ENCODE measurements around the gene ZBTB21.

ZBTB21 gene

GRCh38 chr21:42051788-42052187, 41.6 kb upstream of the ZBTB21 start:
- TF ChIP-seq ZNF70 (CRISPR knock-in tag; IDR thresholded peaks at IDR 0.05) (no peak), ZFP30 (CRISPR knock-in tag; IDR thresholded peaks at IDR 0.05) (no peak), PPARA (CRISPR knock-in tag; IDR thresholded peaks at IDR 0.05; ENCODE audit: borderline replicate concordance) (no peak), CSDC2 (CRISPR knock-in tag; IDR thresholded peaks at IDR 0.05) (no peak), ESRRG (CRISPR knock-in tag; IDR thresholded peaks at IDR 0.05) (no peak), PATZ1 (CRISPR knock-in tag; IDR thresholded peaks at IDR 0.05; ENCODE audit: borderline replicate concordance) (no peak), ZC3H10 (CRISPR knock-in tag; IDR thresholded peaks at IDR 0.05) (no peak), BACH2 (CRISPR knock-in tag; IDR thresholded peaks at IDR 0.05; ENCODE audit: borderline replicate concordance) (no peak), OSR1 (CRISPR knock-in tag; IDR thresholded peaks at IDR 0.05) (no peak), ZNF565 (CRISPR knock-in tag; conservative IDR thresholded peaks at IDR 0.05; ENCODE audit: low read depth) (no peak), CSRNP3 (CRISPR knock-in tag; IDR thresholded peaks at IDR 0.05) (no peak), ISL1 (CRISPR knock-in tag; IDR thresholded peaks at IDR 0.05) (no peak), ZFP3 (CRISPR knock-in tag; IDR thresholded peaks at IDR 0.05) (no peak), TOX (CRISPR knock-in tag; IDR thresholded peaks at IDR 0.05; ENCODE audit: borderline replicate concordance) (no peak), TCF4 (CRISPR knock-in tag; IDR thresholded peaks at IDR 0.05; ENCODE audit: borderline replicate concordance) (no peak)
- TF ChIP-seq, protein P1, sequence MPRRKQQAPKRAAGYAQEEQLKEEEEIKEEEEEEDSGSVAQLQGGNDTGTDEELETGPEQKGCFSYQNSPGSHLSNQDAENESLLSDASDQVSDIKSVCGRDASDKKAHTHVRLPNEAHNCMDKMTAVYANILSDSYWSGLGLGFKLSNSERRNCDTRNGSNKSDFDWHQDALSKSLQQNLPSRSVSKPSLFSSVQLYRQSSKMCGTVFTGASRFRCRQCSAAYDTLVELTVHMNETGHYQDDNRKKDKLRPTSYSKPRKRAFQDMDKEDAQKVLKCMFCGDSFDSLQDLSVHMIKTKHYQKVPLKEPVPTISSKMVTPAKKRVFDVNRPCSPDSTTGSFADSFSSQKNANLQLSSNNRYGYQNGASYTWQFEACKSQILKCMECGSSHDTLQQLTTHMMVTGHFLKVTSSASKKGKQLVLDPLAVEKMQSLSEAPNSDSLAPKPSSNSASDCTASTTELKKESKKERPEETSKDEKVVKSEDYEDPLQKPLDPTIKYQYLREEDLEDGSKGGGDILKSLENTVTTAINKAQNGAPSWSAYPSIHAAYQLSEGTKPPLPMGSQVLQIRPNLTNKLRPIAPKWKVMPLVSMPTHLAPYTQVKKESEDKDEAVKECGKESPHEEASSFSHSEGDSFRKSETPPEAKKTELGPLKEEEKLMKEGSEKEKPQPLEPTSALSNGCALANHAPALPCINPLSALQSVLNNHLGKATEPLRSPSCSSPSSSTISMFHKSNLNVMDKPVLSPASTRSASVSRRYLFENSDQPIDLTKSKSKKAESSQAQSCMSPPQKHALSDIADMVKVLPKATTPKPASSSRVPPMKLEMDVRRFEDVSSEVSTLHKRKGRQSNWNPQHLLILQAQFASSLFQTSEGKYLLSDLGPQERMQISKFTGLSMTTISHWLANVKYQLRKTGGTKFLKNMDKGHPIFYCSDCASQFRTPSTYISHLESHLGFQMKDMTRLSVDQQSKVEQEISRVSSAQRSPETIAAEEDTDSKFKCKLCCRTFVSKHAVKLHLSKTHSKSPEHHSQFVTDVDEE (CRISPR knock-in tag; IDR thresholded peaks at IDR 0.05), result no peak
- TF ChIP-seq, protein P2, sequence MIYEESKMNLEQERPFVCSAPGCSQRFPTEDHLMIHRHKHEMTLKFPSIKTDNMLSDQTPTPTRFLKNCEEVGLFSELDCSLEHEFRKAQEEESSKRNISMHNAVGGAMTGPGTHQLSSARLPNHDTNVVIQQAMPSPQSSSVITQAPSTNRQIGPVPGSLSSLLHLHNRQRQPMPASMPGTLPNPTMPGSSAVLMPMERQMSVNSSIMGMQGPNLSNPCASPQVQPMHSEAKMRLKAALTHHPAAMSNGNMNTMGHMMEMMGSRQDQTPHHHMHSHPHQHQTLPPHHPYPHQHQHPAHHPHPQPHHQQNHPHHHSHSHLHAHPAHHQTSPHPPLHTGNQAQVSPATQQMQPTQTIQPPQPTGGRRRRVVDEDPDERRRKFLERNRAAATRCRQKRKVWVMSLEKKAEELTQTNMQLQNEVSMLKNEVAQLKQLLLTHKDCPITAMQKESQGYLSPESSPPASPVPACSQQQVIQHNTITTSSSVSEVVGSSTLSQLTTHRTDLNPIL (CRISPR knock-in tag; IDR thresholded peaks at IDR 0.05; ENCODE audit: low read depth), result no peak
- no peak for ATAC-seq

GRCh38 chr21:42049578-42050430, 39.6 kb upstream of the ZBTB21 start:
- ATAC-seq, result no peak; the same call in 2 of the 3 replicates
- TF ChIP-seq POU6F1 (CRISPR knock-in tag; IDR thresholded peaks at IDR 0.05; ENCODE audit: borderline replicate concordance, low read depth) (no peak), CSDC2 (CRISPR knock-in tag; IDR thresholded peaks at IDR 0.05) (no peak), PATZ1 (CRISPR knock-in tag; IDR thresholded peaks at IDR 0.05; ENCODE audit: borderline replicate concordance) (no peak), BACH2 (CRISPR knock-in tag; IDR thresholded peaks at IDR 0.05; ENCODE audit: borderline replicate concordance) (no peak), CSRNP3 (CRISPR knock-in tag; IDR thresholded peaks at IDR 0.05) (no peak), RARB (CRISPR knock-in tag; IDR thresholded peaks at IDR 0.05) (no peak), ESRRG (CRISPR knock-in tag; IDR thresholded peaks at IDR 0.05) (no peak), TOX (CRISPR knock-in tag; IDR thresholded peaks at IDR 0.05; ENCODE audit: borderline replicate concordance) (no peak), ZFP3 (CRISPR knock-in tag; IDR thresholded peaks at IDR 0.05) (no peak), ZNF70 (CRISPR knock-in tag; IDR thresholded peaks at IDR 0.05) (no peak), TCF4 (CRISPR knock-in tag; IDR thresholded peaks at IDR 0.05; ENCODE audit: borderline replicate concordance) (no peak), GLIS3 (CRISPR knock-in tag; IDR thresholded peaks at IDR 0.05) (no peak), ISL1 (CRISPR knock-in tag; IDR thresholded peaks at IDR 0.05) (no peak), ZNF8 (CRISPR knock-in tag; IDR thresholded peaks at IDR 0.05) (no peak), ZNF565 (CRISPR knock-in tag; conservative IDR thresholded peaks at IDR 0.05; ENCODE audit: low read depth) (no peak), PPARA (CRISPR knock-in tag; IDR thresholded peaks at IDR 0.05; ENCODE audit: borderline replicate concordance) (no peak), ARNTL (CRISPR knock-in tag; IDR thresholded peaks at IDR 0.05; ENCODE audit: borderline replicate concordance, low read depth) (no peak)
- TF ChIP-seq, protein P2 (CRISPR knock-in tag; IDR thresholded peaks at IDR 0.05; ENCODE audit: low read depth), result no peak
